DND-41 (cell line): ENCODE data around the gene NUP37.

Experiments used
- ATAC-seq: fragments of 200-7000 bp; cut with Tn5 transposase; 3 replicates; pipeline ENCODE4 v1.9.1; 2021; ENCODE audit warnings: low read depth; ENCODE audit not compliant: insufficient read depth
- DNase-seq: peaks from one replicate; pipeline ENCODE4 v3.0.0-alpha.2; 2020
- H2AFZ ChIP-seq: 2 replicates; pipeline ENCODE4 v1.6.0; 2012; ENCODE audit warnings: low read depth, low read length
- H3K27ac ChIP-seq: 2 replicates; pipeline ENCODE4 v1.5.1; 2012; ENCODE audit warnings: low read length, inconsistent platforms
- H3K27me3 ChIP-seq: fragments of 200-600 bp; sonication (generic); 2 replicates; pipeline ENCODE4 v1.6.0; 2012; ENCODE audit warnings: low read length, mild to moderate bottlenecking, inconsistent platforms; ENCODE audit not compliant: insufficient read depth, poor library complexity
- H3K36me3 ChIP-seq: 2 replicates; pipeline ENCODE4 v1.5.1; 2012; ENCODE audit warnings: low read length, inconsistent platforms; ENCODE audit not compliant: insufficient read depth
- H3K4me1 ChIP-seq: 2 replicates; pipeline ENCODE4 v1.5.1; 2012; ENCODE audit warnings: mild to moderate bottlenecking, low read length; ENCODE audit not compliant: insufficient read depth
- H3K4me2 ChIP-seq: 2 replicates; pipeline ENCODE4 v1.6.0; 2012; ENCODE audit warnings: mild to moderate bottlenecking, moderate library complexity, low read length, inconsistent platforms; ENCODE audit not compliant: insufficient read depth
- H3K4me3 ChIP-seq, 2 experiments: fragments of 200-600 bp in 1 of 2; shearing (Covaris generic) in 1 of 2; 2 replicates each; pipeline ENCODE4 v1.5.1; 2012 to 2016; ENCODE audit warnings: inconsistent platforms in 2 of 2, low read length in 2 of 2, mild to moderate bottlenecking in 2 of 2, low read depth in 1 of 2, moderate library complexity in 1 of 2
- H3K79me2 ChIP-seq: 2 replicates; pipeline ENCODE4 v1.6.0; 2012; ENCODE audit warnings: low read length, inconsistent platforms; ENCODE audit not compliant: insufficient read depth
- H3K9ac ChIP-seq: 2 replicates; pipeline ENCODE4 v1.6.0; 2012; ENCODE audit warnings: low read depth, mild to moderate bottlenecking, inconsistent platforms, low read length, moderate library complexity
- H3K9me3 ChIP-seq: 2 replicates; pipeline ENCODE4 v1.5.1; 2012; ENCODE audit warnings: low read length, moderate library complexity, mild to moderate bottlenecking, inconsistent platforms; ENCODE audit not compliant: insufficient read depth, severe bottlenecking
- H4K20me1 ChIP-seq: 2 replicates; pipeline ENCODE4 v1.6.0; 2012; ENCODE audit warnings: low read length; ENCODE audit not compliant: insufficient read depth
- EZH2 ChIP-seq: IDR thresholded peaks from 3 replicates; pipeline ENCODE4 v1.6.1; 2012; ENCODE audit warnings: borderline replicate concordance, low read depth, mild to moderate bottlenecking, moderate library complexity, low read length, inconsistent platforms; ENCODE audit not compliant: severe bottlenecking
- TF ChIP-seq, protein P1 (sequence below): IDR thresholded peaks from 2 replicates; pipeline ENCODE4 v1.5.1; 2012; ENCODE audit warnings: borderline replicate concordance, low read length, moderate library complexity, mild to moderate bottlenecking; ENCODE audit not compliant: poor library complexity, severe bottlenecking; ENCODE audit errors: extremely low read depth

NUP37 gene

DNA sequence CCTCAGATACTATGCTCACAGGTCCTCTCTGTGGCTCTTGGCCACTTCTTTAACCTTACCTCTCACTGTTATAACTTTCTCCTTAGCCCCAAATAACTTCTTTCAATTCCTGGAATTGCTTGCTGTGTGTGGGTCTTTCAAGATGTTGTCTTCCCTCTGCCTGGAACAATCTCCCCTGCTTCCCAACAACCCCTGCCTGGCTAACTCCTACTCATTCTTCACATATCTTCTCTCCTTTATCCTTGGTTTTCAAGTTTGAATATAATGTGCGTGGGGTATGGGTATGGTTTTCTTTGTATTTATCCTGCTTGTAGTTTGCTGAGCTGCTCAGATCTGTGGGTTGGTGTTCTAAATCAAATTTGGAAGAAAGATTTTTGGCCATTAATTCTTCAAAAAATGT, 55.4 kb downstream of the NUP37 start:
- Histone ChIP-seq H3K27me3 (no peaks in the 10 kb centered on the region), H3K27ac (no peak overlapping the region)
- ATAC-seq: no peak

DNA sequence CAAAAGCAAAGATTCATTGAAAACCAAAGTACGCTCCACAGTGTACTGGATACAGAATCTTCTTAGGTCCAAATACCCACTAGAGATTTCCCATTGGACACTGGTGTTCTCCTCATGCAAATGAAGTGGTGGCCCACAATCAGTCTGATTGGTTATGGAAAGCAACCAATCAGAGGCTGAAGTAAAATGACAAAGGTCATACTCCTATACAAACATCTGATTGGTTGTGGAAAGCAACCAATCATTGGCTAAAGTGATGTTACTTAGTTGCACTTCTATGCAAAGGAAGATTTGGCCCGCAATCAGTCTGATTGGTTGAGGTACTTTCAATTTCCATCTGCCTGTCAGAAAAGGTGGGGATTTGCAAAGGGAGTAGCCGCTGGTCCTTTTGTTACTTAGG, 56.8 kb downstream of the NUP37 start:
- DNase-seq (no peak), ATAC-seq (no peak)
- Histone ChIP-seq H3K9ac (no peak overlapping the region), H3K27me3 (no peaks in the 10 kb centered on the region), H3K27ac (no peak overlapping the region), H3K4me1 (peaks cover 22% of the 10 kb centered on the region), H2AFZ (peak overlapping the region; percentile 87), H4K20me1 (no peaks in the 10 kb centered on the region), H3K36me3 (no peaks in the 10 kb centered on the region; the same call in 1 of the 2 replicates), H3K4me3 (no peak overlapping the region), H3K79me2 (peaks cover 9% of the 10 kb centered on the region), H3K9me3 (no peaks in the 10 kb centered on the region), H3K4me2 (no peak overlapping the region)
- TF ChIP-seq EZH2: no peak
- TF ChIP-seq, protein P1, sequence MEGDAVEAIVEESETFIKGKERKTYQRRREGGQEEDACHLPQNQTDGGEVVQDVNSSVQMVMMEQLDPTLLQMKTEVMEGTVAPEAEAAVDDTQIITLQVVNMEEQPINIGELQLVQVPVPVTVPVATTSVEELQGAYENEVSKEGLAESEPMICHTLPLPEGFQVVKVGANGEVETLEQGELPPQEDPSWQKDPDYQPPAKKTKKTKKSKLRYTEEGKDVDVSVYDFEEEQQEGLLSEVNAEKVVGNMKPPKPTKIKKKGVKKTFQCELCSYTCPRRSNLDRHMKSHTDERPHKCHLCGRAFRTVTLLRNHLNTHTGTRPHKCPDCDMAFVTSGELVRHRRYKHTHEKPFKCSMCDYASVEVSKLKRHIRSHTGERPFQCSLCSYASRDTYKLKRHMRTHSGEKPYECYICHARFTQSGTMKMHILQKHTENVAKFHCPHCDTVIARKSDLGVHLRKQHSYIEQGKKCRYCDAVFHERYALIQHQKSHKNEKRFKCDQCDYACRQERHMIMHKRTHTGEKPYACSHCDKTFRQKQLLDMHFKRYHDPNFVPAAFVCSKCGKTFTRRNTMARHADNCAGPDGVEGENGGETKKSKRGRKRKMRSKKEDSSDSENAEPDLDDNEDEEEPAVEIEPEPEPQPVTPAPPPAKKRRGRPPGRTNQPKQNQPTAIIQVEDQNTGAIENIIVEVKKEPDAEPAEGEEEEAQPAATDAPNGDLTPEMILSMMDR: no peak

More for the DNA sequence above, 55.4 kb downstream of the NUP37 start:
- no peak overlapping the region for H3K4me3 ChIP-seq
- H3K9me3 ChIP-seq: no peaks in the 10 kb centered on the region
- DNase-seq: no peak
- no peak overlapping the region for H3K4me2 ChIP-seq
- H4K20me1 ChIP-seq: no peaks in the 10 kb centered on the region
- H3K4me1 ChIP-seq: peaks cover 20% of the 10 kb centered on the region
- H3K9ac ChIP-seq: no peak overlapping the region
- H2AFZ ChIP-seq: no peak overlapping the region
- H3K36me3 ChIP-seq: no peaks in the 10 kb centered on the region; the same call in 1 of the 2 replicates
- TF ChIP-seq, protein P1: no peak
- no peak for TF ChIP-seq EZH2
- peaks cover 9% of the 10 kb centered on the region for H3K79me2 ChIP-seq

DNA sequence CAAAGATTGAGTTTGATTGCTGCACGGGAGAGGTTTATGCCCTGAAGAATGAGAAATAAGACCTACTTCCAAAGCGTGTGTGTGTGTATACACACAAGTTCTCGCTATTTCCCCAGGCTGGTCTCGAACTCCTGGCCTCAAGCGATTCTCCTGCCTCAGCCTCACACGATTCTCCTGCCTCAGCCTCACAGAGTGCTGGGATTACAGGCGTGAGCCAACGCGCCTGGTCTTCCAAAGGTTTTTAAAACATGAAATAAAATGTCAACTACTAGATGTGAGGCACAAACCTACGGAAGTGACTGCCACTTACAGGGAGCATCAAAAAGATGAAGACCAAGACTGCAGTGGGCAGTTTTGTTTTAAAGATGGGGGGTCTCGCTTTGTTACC, 57.5 kb downstream of the NUP37 start:
- no peak for DNase-seq
- H3K27ac ChIP-seq: peak overlapping the region; percentile 61
- peak overlapping the region; percentile 87 for H2AFZ ChIP-seq
- peak overlapping the region; percentile 86 for H3K9ac ChIP-seq
- no peaks in the 10 kb centered on the region for H4K20me1 ChIP-seq
- H3K4me2 ChIP-seq: peak overlapping the region; percentile 80
- H3K27me3 ChIP-seq: no peaks in the 10 kb centered on the region
- H3K79me2 ChIP-seq: peaks cover 9% of the 10 kb centered on the region
- ATAC-seq: 0 out of 3 replicates have a peak, but pooled peaks have one; percentile 2
- peaks cover 22% of the 10 kb centered on the region for H3K4me1 ChIP-seq
- TF ChIP-seq, protein P1: no peak
- no peak for TF ChIP-seq EZH2
- H3K36me3 ChIP-seq: no peaks in the 10 kb centered on the region; the same call in 1 of the 2 replicates
- H3K4me3 ChIP-seq: peak overlapping the region; percentile 86 to 93; a peak in 3 of 4 replicates
- no peaks in the 10 kb centered on the region for H3K9me3 ChIP-seq
